Measurements from ENCODE around the gene SEPTIN11.

Gene SEPTIN11

DNA sequence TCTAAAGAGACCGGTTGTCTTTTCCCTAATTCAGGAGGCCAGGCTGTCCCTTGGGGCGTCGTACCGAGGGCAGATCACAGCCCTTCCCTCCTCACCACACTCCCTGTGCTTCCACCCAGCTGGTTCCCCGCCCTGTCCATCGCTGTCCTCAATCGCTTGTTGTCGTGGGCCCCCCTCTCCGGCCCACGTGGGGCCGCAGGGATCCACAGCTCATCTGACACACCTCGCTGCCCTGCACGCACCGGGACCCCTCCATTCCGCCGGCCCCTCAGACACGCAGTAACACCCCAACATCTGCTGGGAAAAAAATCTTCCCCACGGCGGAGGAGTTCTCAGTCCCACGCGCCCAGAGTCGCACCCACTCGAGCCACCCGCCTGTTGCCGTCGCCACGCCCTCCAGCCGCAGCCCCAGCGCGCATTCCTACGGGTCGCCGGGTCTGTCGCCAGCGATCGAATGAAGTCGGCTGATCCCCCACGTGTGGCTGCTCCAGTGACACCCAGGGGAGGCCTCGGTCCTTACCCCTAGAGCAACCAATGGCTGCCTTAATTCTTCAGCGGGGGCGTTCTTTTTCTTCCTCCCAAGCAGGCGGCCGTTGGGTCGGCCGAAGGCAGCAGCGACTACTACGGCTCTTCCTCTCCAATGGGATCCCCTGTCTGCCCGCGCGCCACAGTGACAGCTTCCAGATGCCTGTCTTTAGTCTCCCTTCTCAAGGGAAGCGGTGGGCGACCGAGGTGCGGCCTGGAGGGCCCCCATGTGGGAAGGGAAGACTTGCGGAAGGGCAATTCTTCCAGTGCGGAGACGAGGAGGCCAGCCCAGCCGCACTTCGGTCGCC is 893 bp upstream of the SEPTIN11 start:
- H3K27me3 ChIP-seq (replicated peaks) = no peaks in the 10 kb centered on the region

DNA sequence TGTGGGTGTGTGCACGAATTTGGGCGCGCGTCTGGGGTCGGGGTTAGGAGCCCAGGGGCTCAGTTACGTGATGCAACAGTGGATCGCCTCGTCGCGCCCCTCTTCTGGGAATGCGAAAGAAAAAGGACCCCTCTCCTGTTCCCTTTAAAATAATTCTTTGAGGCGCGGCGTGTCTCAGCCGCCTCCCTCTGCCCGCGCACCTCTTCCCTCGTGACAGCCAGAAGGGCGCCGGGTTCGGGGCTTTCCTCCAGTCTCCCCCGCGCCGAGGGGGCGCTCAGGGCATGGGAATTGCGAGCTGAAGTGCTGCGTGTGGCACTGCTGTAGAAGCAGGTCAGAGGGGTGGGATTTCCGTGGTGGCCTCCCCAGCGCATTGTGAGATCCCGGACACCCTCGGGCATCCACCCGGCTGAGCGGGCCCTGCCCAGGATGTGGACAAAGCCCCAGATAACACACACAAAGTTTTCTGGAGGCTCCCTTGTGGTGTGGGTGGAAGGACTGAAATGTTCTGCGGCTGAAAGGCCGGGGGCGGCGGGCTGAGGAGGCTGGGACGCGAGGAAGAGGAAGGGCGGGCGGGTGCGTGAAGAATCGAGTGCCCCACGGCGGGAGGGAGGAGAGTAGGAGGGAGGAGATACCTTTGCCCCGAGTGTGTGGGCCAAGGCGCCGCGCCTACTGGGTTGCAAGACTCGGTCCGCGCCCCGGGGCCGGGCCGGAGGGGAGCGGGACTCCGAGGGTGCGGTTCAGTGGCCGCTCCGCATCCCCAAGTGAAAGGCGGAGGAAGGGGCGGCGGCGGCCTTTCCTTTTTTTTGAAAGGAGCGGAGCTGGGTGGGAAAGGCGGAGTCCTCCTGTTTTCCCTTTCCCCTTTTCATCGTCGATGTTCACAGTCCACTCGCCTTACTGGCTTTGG is 752 bp downstream of the SEPTIN11 start:
- no peaks in the 10 kb centered on the region for H3K27me3 ChIP-seq (replicated peaks)
- H3K27ac ChIP-seq = peak overlapping the region; percentile 82
- TF ChIP-seq, protein P1, sequence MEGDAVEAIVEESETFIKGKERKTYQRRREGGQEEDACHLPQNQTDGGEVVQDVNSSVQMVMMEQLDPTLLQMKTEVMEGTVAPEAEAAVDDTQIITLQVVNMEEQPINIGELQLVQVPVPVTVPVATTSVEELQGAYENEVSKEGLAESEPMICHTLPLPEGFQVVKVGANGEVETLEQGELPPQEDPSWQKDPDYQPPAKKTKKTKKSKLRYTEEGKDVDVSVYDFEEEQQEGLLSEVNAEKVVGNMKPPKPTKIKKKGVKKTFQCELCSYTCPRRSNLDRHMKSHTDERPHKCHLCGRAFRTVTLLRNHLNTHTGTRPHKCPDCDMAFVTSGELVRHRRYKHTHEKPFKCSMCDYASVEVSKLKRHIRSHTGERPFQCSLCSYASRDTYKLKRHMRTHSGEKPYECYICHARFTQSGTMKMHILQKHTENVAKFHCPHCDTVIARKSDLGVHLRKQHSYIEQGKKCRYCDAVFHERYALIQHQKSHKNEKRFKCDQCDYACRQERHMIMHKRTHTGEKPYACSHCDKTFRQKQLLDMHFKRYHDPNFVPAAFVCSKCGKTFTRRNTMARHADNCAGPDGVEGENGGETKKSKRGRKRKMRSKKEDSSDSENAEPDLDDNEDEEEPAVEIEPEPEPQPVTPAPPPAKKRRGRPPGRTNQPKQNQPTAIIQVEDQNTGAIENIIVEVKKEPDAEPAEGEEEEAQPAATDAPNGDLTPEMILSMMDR (IDR thresholded peaks at IDR 0.05; ENCODE audit: low read depth, low read length, missing control alignments) = peak; percentile 7
- in situ Hi-C loops (cut with HindIII; ENCODE audit: low pct_ligation_motif_present, low sequenced_read_pairs) = loop anchor here (25.0 kb wide), 1 partner anchor 112 kb away; no protein-coding TSS in a partner anchor
- peak overlapping the region; percentile 93 for H3K4me3 ChIP-seq (ENCODE audit: low read depth, low read length)
- DNase-seq = no peak
- H3K36me3 ChIP-seq (replicated peaks) = no peaks in the 10 kb centered on the region

More for the DNA sequence above, 893 bp upstream of the SEPTIN11 start:
- peak overlapping the region; percentile 82 for H3K27ac ChIP-seq
- H3K36me3 ChIP-seq (replicated peaks) = no peaks in the 10 kb centered on the region
- peak overlapping the region; percentile 93 for H3K4me3 ChIP-seq (ENCODE audit: low read depth, low read length)
- TF ChIP-seq, protein P1 (IDR thresholded peaks at IDR 0.05; ENCODE audit: low read depth, low read length, missing control alignments) = peak; percentile 28
- in situ Hi-C loops (cut with HindIII; ENCODE audit: low pct_ligation_motif_present, low sequenced_read_pairs) = no loop called here
- DNase-seq = peak; percentile 73

DNA sequence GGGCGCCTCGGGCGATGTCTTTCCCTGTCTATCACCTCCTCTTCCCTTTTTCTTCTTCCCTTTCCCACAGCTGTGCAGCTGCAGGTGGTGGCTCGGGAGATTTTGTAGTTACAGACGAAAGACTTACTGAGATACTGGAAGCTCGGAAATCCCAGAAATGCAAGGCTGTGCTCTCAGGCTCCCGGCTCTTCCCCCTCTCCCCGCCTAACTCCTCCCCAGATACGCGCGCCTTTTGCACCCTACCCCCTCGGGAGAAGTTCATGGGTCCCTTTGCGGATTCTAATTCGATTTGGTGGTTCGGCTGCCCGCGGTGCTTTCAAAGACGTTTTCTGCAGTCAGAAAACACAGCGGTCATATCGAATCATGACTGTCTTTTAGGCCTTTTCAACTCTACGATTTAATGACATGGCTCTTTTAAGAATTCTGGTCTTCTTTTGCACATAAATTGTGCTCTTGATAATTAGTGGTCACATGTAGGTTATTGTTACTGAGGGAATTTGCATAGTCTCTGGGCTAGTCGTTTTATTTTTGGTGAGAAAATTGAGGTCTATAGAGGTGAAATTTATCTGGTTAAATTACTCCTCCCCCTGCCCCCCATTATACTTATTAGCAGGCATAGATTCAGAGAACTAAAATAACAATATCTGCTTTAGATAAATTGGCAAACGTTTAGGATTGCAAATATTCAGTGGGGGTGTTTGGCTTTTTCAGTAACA is 1.6 kb downstream of the SEPTIN11 start:
- in situ Hi-C loops (cut with HindIII; ENCODE audit: low pct_ligation_motif_present, low sequenced_read_pairs) = loop anchor here (25.0 kb wide), 1 partner anchor 111 kb away; no protein-coding TSS in a partner anchor
- Histone ChIP-seq H3K4me3 (ENCODE audit: low read depth, low read length) (peak overlapping the region; percentile 93), H3K36me3 (replicated peaks) (peaks cover 2% of the 10 kb centered on the region), H3K27ac (peak overlapping the region; percentile 82), H3K27me3 (replicated peaks) (no peaks in the 10 kb centered on the region)
- DNase-seq = no peak
- TF ChIP-seq, protein P1 (IDR thresholded peaks at IDR 0.05; ENCODE audit: low read depth, low read length, missing control alignments) = no peak

DNA sequence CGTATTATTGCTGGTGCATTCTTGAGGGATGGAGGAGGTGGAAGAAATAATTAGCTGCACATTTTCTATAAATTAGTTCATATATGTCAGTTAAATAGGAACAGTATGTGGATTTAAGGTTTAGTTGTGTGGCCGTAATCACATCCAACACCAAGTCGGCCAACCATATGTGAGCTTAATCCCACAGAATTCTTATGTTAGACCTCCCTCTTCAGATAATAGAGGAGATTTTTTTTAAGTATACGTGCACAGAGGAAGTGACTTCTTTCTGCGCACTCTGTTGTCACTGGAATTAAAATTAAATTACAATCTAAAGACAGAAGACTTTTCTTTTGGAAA is 2.1 kb downstream of the SEPTIN11 start:
- DNase-seq = no peak
- peak overlapping the region; percentile 82 for H3K27ac ChIP-seq
- peaks cover 7% of the 10 kb centered on the region for H3K36me3 ChIP-seq (replicated peaks)
- in situ Hi-C loops (cut with HindIII; ENCODE audit: low pct_ligation_motif_present, low sequenced_read_pairs) = loop anchor here (25.0 kb wide), 1 partner anchor 111 kb away; no protein-coding TSS in a partner anchor
- TF ChIP-seq, protein P1 (IDR thresholded peaks at IDR 0.05; ENCODE audit: low read depth, low read length, missing control alignments) = no peak
- H3K27me3 ChIP-seq (replicated peaks) = no peaks in the 10 kb centered on the region
- peak overlapping the region; percentile 93 for H3K4me3 ChIP-seq (ENCODE audit: low read depth, low read length)

DNA sequence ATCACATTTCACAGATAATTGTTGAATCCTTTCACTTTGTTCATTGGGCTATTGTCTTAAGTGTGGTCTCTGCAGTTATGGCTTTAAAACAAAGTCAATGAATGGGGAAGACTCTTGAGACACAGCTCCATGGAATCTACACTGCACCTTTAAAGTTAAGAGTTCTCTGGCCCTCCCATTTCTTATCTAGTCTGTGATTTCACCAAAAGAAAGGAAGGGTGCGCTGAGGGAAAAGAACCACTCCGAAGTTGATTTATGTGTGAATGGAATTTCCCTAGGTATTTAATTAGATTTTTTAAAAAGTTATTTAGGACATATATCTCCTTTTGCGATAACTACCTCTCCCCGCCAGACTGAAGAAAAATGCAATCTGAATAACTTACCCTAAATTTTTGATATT is 2.5 kb downstream of the SEPTIN11 start:
- DNase-seq = no peak
- TF ChIP-seq, protein P1 (IDR thresholded peaks at IDR 0.05; ENCODE audit: low read depth, low read length, missing control alignments) = no peak
- Histone ChIP-seq H3K36me3 (replicated peaks) (peaks cover 7% of the 10 kb centered on the region), H3K27me3 (replicated peaks) (no peaks in the 10 kb centered on the region), H3K27ac (peak overlapping the region; percentile 82), H3K4me3 (ENCODE audit: low read depth, low read length) (peak overlapping the region; percentile 93)
- in situ Hi-C loops (cut with HindIII; ENCODE audit: low pct_ligation_motif_present, low sequenced_read_pairs) = loop anchor here (25.0 kb wide), 1 partner anchor 110 kb away; no protein-coding TSS in a partner anchor

Data from brain microvascular endothelial cell (primary cell).